ENCODE measurements around the gene SPRN.

Gene SPRN

DNA sequence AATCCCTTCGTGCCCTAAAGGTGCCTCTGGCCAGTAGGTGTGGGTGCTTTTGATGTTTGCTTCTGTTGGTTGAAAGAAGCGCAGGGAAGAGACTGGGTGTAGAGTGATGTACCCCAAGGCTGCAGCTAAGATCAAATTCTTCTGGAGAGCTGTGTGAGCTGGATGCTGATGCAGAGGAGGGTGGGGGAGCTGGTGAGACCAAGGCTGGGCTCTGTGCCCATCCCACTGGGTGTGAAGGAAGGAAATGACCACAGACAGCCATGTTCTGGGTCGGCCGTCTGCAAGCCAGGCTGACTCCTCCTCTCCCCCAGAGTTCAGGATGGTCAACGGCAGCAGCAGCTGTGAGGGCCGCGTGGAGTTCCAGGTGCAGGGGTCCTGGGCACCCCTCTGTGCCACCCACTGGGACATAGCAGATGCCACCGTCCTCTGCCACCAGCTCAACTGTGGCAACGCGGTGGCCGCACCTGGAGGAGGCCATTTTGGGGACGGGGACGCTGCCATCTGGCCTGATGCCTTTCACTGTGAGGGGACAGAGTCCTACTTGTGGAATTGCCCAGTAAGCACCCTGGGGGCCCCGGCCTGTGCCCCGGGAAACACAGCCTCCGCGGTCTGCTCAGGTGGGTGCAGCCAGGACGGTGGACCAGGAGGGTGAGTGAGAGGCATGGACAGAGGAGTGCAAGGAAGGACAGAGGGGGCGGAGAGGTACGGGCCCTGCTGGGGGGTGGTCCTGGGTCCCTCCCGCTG lies 34.5 kb upstream of the SPRN start:
- Histone ChIP-seq H3K9me3 (ENCODE audit: insufficient read depth, low read depth, low read length) (no peaks in the 10 kb centered on the region), H3K27me3 (ENCODE audit: insufficient read depth, low read length, poor library complexity, severe bottlenecking) (no peaks in the 10 kb centered on the region), H4K20me1 (ENCODE audit: insufficient read depth, low read length, poor library complexity, severe bottlenecking) (peaks cover 11% of the 10 kb centered on the region), H3K4me1 (ENCODE audit: insufficient read depth, low read length, poor library complexity, severe bottlenecking) (peaks cover 29% of the 10 kb centered on the region), H2AFZ (ENCODE audit: low read length) (no peak overlapping the region), H3F3A (ENCODE audit: low read depth) (no peaks in the 10 kb centered on the region), H3K4me2 (ENCODE audit: low read depth, low read length, poor library complexity, severe bottlenecking) (peak overlapping the region; percentile 5), H3K9ac (ENCODE audit: low read depth, low read length, poor library complexity, severe bottlenecking) (no peak overlapping the region), H3K9me2 (replicated peaks; ENCODE audit: low read depth, low read length) (no peaks in the 10 kb centered on the region), H3K4me3 (ENCODE audit: low read length, poor library complexity, severe bottlenecking) (peak overlapping the region; percentile 27), H3K36me3 (ENCODE audit: insufficient read depth, low read length) (no peaks in the 10 kb centered on the region; the same call in 1 of the 2 replicates), H3K79me2 (ENCODE audit: insufficient read depth, low read length) (peaks cover 58% of the 10 kb centered on the region)
- no peak for TF ChIP-seq EZH2phosphoT487 (IDR thresholded peaks at IDR 0.05; ENCODE audit: borderline replicate concordance)
- TF ChIP-seq, protein P1, sequence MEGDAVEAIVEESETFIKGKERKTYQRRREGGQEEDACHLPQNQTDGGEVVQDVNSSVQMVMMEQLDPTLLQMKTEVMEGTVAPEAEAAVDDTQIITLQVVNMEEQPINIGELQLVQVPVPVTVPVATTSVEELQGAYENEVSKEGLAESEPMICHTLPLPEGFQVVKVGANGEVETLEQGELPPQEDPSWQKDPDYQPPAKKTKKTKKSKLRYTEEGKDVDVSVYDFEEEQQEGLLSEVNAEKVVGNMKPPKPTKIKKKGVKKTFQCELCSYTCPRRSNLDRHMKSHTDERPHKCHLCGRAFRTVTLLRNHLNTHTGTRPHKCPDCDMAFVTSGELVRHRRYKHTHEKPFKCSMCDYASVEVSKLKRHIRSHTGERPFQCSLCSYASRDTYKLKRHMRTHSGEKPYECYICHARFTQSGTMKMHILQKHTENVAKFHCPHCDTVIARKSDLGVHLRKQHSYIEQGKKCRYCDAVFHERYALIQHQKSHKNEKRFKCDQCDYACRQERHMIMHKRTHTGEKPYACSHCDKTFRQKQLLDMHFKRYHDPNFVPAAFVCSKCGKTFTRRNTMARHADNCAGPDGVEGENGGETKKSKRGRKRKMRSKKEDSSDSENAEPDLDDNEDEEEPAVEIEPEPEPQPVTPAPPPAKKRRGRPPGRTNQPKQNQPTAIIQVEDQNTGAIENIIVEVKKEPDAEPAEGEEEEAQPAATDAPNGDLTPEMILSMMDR (conservative IDR thresholded peaks at IDR 0.05; ENCODE audit: low read length): no peak

DNA sequence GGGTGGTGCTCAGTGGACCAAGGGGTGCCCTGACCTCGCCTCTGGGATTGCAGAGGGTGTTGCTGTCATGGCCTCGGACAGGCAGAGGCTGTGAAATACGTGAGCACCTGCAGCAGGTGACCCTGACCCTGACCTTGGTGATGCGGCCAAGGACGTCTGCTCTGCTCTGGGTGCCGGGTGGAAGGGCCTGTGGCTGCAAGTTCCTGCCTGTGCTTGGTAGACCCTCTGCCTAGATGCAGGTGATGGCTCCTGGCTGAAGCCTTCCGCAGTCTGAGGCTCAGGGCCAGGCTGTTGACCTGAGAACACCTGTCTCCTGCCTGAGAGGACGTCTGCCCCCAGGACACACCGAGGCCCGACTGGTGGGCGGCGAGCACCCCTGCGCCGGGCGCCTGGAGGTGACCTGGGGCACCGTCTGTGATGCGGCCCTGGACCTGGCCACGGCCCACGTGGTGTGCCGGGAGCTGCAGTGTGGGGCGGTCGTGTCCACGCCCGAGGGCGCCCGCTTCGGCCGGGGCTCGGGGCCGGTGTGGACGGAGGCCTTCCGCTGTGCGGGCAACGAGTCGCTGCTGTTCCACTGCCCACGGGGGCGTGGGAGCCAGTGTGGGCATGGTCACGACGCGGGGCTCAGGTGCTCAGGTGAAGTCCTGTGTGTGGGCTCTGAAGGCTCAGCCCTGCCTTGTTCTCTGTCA lies 33.7 kb upstream of the SPRN start:
- peak overlapping the region; percentile 27 for H3K4me3 ChIP-seq (ENCODE audit: low read length, poor library complexity, severe bottlenecking)
- no peaks in the 10 kb centered on the region for H3F3A ChIP-seq (ENCODE audit: low read depth)
- H3K9me2 ChIP-seq (replicated peaks; ENCODE audit: low read depth, low read length): no peaks in the 10 kb centered on the region
- peaks cover 26% of the 10 kb centered on the region for H3K4me1 ChIP-seq (ENCODE audit: insufficient read depth, low read length, poor library complexity, severe bottlenecking)
- H2AFZ ChIP-seq (ENCODE audit: low read length): no peak overlapping the region
- H3K79me2 ChIP-seq (ENCODE audit: insufficient read depth, low read length): peaks cover 54% of the 10 kb centered on the region
- H3K9ac ChIP-seq (ENCODE audit: low read depth, low read length, poor library complexity, severe bottlenecking): no peak overlapping the region
- TF ChIP-seq, protein P1 (conservative IDR thresholded peaks at IDR 0.05; ENCODE audit: low read length): no peak
- TF ChIP-seq EZH2phosphoT487 (IDR thresholded peaks at IDR 0.05; ENCODE audit: borderline replicate concordance): no peak
- no peaks in the 10 kb centered on the region for H3K36me3 ChIP-seq (ENCODE audit: insufficient read depth, low read length)
- no peaks in the 10 kb centered on the region for H3K27me3 ChIP-seq (ENCODE audit: insufficient read depth, low read length, poor library complexity, severe bottlenecking)
- H4K20me1 ChIP-seq (ENCODE audit: insufficient read depth, low read length, poor library complexity, severe bottlenecking): peaks cover 11% of the 10 kb centered on the region
- peak overlapping the region; percentile 5 for H3K4me2 ChIP-seq (ENCODE audit: low read depth, low read length, poor library complexity, severe bottlenecking)
- H3K9me3 ChIP-seq (ENCODE audit: insufficient read depth, low read depth, low read length): no peaks in the 10 kb centered on the region

DNA sequence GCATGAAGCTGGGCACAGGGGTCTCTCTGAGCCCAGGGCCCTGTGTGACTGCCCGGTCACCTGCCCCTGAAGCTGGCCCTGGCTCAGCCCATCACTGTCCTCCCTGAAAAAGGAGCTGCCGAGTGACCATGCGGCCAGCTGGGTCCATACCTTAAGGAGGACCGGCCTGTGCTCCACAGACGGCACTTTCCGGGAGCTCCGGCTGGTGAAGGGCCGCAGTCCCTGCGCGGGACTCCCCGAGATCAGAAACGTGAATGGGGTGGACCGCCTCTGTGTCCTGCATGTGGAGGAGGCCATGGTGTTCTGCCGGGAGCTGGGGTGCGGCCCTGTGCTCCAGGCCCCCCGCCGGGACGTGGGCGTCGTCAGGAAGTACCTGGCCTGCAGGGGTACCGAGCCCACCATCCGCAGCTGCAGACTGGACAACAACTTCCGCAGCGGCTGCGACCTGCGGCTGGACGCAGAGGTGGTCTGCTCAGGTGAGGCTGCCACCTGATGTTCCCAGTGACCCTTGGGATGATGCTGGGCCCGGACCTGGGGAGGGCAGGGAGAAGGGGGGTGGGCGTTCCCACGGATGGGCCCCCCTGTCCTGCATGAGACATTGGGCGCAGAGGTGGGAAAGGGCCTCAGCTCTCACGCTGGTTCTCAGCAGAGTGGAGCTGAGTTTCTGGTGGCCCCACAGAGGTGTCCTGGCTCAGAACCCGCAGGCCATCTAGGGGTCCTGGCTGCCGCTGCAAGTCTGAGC lies 32.8 kb upstream of the SPRN start:
- H3K9ac ChIP-seq (ENCODE audit: low read depth, low read length, poor library complexity, severe bottlenecking): no peak overlapping the region
- H2AFZ ChIP-seq (ENCODE audit: low read length): no peak overlapping the region
- H3K4me2 ChIP-seq (ENCODE audit: low read depth, low read length, poor library complexity, severe bottlenecking): peak overlapping the region; percentile 83
- H3K4me1 ChIP-seq (ENCODE audit: insufficient read depth, low read length, poor library complexity, severe bottlenecking): peaks cover 25% of the 10 kb centered on the region
- H3K27me3 ChIP-seq (ENCODE audit: insufficient read depth, low read length, poor library complexity, severe bottlenecking): no peaks in the 10 kb centered on the region
- H3K9me3 ChIP-seq (ENCODE audit: insufficient read depth, low read depth, low read length): no peaks in the 10 kb centered on the region
- no peaks in the 10 kb centered on the region for H3F3A ChIP-seq (ENCODE audit: low read depth)
- H3K4me3 ChIP-seq (ENCODE audit: low read length, poor library complexity, severe bottlenecking): no peak overlapping the region
- H4K20me1 ChIP-seq (ENCODE audit: insufficient read depth, low read length, poor library complexity, severe bottlenecking): peaks cover 11% of the 10 kb centered on the region
- H3K79me2 ChIP-seq (ENCODE audit: insufficient read depth, low read length): peaks cover 54% of the 10 kb centered on the region
- no peaks in the 10 kb centered on the region for H3K36me3 ChIP-seq (ENCODE audit: insufficient read depth, low read length)
- TF ChIP-seq, protein P1 (conservative IDR thresholded peaks at IDR 0.05; ENCODE audit: low read length): no peak
- no peak for TF ChIP-seq EZH2phosphoT487 (IDR thresholded peaks at IDR 0.05; ENCODE audit: borderline replicate concordance)
- H3K9me2 ChIP-seq (replicated peaks; ENCODE audit: low read depth, low read length): no peaks in the 10 kb centered on the region
